SKM-1 treated with dmso at 0.1 percent for 144 hours (cell line): ENCODE measurements around the gene MSANTD1.

ENCODE experiments used
- DNase-seq: peaks from one replicate; lab custom pipeline; 2025; ENCODE audit not compliant: unreplicated experiment; lab: John Stamatoyannopoulos, UW

The MSANTD1 gene

GRCh38 chr4:3301450-3302172, 52.7 kb downstream of the MSANTD1 start:
- DNase-seq, result no peak

- DNase-seq, result peak; percentile 45
These were observed 53.3 kb downstream of the MSANTD1 start for GRCh38 chr4:3302173-3302785.

GRCh38 chr4:3302786-3303564, 54.0 kb downstream of the MSANTD1 start:
- no peak for DNase-seq

GRCh38 chr4:3303565-3303824, 54.5 kb downstream of the MSANTD1 start:
- no peak for DNase-seq

- no peak for DNase-seq
These were observed 55.2 kb downstream of the MSANTD1 start for GRCh38 chr4:3303923-3304710.

GRCh38 chr4:3304831-3305609, 56.1 kb downstream of the MSANTD1 start:
- no peak for DNase-seq

GRCh38 chr4:3305610-3306371, 56.8 kb downstream of the MSANTD1 start:
- DNase-seq, result no peak
